Measurements from ENCODE around the gene TNFRSF12A.

TNFRSF12A gene

DNA sequence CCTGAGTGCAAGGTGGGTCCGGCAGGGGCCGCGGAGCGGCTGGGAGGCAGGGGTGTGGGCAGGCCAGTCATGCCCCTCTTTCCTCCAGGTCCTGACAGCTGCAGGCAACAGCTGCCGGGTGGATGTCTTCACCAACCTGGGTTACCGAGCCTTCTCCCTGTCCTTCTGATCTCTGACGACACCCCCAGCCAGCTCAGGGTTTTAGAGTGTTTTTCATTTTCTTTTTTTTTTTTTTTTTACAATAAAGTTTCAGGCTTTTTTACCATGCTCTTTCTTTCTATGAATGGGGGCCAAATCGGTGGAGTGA, 7.3 kb downstream of the TNFRSF12A start:
- FAIRE-seq = no peak

- FAIRE-seq = no peak
Measured at GRCh38 chr16:3027983-3028715, 8.0 kb downstream of the TNFRSF12A start.

- FAIRE-seq = no peak
Measured at GRCh38 chr16:3028716-3029319, 8.7 kb downstream of the TNFRSF12A start.

- FAIRE-seq = no peak
Measured at GRCh38 chr16:3029491-3030221, 9.5 kb downstream of the TNFRSF12A start.

DNA sequence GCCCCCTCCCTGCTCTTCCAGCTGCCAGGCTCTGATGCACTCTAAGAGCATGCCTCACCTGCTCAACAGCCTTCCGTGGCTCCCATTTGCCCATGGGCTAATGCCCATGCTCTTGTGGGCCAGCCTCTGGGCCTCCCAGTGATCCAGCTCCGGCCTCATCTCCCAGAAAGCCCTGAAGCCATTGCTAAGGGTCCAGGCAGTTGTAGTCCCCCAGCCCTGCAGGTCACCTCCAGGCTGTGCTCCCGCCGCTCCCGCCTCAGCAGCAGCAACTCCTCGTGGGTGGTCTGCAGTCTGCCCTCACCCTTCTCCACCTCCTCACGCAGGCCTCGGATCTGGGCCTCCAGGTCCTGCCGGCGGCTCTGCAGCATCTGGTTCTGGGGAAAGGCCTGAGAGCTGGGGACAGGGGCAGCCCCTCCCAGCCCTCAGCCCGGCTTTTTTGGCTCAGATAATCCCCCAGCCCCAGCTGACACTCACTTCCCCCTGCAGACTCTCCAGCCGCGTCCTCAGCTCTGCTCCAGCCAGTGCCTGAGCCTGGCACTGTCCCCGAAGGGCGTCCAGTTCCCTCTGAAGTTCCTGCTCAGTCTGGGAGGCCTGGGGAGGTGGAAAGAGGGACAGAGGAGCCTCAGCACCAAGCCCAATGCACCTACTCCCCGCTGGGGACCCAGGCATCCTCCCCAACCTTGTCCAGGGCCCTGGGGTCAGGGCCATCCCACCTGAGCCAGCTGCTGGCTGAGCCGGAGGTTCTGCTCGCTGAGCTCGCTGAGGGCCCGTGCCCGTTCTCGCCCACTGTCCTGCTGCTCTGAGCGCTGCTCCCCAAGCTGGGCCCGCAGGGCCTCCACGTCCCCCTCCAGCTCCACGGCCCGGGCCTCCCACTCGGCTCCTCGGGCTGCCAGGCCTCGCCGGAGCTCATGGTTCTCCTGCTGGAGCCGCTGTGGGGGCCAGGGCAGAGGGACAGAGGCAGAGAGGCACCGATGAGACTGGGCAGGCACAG, 10.3 kb downstream of the TNFRSF12A start:
- no peak for FAIRE-seq

GRCh38 chr16:3032624-3033023, 12.5 kb downstream of the TNFRSF12A start:
- no peak for FAIRE-seq

- FAIRE-seq = no peak
Measured at GRCh38 chr16:3035289-3035971, 15.3 kb downstream of the TNFRSF12A start.

DNA sequence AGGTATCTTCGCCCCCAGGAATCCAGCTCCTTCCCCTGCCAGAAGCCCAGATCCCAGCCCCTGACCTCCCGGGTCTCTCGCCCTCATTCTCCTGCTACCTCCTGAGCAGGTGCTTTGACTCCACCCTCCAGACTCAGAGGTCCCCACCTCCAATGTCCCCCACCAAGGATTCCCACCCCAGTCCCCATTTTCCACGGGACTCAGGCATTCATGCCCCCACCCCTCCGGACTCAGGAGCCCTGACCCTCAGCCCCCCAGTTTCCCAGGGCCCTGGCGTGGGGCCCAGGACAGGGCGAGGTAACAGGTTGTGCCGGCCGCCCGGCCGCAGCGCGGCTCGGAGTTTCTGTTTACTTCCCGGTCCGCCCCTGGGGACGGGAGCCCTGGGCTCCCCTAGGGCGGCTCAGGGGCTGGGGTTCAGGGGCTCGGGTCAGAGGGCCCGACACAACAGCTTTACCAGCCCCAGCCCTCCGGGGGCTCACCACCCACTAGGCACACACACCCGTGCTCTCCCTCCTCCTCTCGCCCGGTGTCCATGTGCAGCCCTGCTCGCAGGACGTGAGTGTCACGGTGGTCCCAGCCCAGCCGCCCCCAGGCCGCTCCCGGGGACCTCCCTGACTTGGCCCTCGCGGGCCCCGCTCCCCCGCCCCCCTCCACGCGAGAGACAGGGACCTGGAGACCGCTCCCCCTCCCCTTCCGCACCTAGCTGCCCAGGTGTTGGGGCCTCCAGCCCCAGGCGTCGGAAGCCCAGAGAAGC, 16.0 kb downstream of the TNFRSF12A start:
- no peak for FAIRE-seq

- no peak for FAIRE-seq
Measured at GRCh38 chr16:3036726-3037315, 16.7 kb downstream of the TNFRSF12A start, which contains the start of gene BICDL2. TSS of gene BICDL2 (minus strand) at chr16:3036944. CDS start at chr16:3035496, 1,448 bp downstream.

- FAIRE-seq = no peak
Measured at GRCh38 chr16:3038256-3038655, 18.1 kb downstream of the TNFRSF12A start.

DNA sequence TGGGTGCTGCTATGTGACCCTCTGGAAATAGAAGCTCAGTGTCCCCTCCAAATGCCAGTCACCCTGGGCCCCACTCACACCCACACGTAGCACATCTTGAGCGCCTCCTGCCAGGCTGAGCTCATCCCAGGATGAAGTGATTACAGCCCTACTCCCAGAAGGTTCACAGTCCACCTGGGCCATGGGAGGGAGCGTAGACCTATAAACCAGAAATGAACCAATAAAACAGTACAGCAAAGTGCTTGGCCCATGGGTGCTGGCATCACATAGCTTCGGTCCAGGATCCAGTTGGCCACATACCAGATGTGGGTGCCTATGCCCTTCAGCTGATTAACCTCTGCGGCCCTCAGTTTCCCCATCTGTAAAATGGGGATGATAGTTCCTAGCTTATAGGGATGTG, 18.7 kb downstream of the TNFRSF12A start:
- FAIRE-seq = no peak

DNA sequence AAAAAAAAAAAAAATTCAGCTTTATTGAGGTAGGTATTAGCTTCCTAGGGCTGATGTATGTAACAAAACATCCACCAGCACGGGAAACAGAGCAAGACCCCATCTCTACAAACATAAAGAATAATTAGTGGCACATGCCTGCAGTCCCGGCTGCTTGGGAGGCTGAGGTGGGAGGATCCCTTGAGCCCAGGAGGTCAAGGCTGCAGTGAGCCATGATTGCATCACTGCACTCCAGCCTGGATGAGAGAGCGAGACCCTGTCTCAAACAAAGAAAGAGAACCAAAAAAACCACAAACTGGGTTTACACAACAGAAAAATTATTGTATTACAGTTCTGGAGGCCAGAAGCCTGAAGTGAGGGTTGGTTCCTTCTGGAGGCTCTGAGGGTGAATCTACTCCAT, 22.2 kb downstream of the TNFRSF12A start:
- FAIRE-seq = no peak

GRCh38 chr16:3044708-3045107, 24.5 kb downstream of the TNFRSF12A start:
- no peak for FAIRE-seq

DNA sequence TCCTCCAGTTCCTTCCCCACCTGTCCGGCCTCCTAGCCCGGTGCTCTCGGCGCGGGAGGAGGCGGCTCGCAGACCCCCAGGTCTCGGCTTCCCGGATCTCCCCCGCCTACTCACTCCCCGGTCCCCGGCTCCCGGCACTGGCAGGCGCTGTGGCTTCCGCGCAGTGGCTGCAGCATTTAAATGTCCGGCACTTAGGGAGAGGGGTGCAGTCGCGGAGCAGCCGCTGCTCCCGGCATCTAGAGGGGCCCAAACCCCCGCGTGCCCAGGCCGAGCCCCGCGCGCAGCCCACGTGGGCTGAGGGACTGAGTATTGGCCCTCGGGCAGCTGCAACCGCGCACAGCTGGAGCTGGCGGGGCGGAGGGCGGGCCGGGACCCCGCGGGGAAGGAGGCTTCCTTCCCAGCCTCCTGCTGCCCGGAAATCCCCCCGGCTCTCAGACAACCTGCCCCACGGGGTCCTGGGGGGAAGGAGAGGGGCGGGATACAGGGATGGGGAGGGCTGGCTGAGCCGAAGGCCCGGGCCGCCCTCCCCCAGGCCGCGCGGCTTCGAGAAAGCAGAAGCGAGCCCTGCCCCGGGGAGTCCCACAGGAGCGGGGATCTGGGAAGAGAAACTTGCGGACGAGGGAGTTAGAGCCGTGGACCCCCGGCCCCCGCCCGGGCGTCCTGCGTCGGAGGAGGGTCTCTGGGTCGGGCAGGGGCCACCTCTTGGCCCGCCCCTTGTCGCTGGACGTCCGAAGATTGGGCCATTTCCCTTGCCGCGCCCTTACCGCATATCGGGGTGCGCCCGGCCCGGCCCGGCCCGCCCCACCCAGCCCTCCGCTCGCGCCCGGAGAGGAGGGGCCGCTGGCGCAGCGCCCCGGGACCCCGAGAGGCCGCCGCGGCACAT, 25.8 kb downstream of the TNFRSF12A start, which contains the start of gene MMP25:
MMP25 (plus strand) TSS at position 804 of the 883 bp plus-strand sequence. CDS start 357 bp downstream, outside the sequence.
- FAIRE-seq = no peak

DNA sequence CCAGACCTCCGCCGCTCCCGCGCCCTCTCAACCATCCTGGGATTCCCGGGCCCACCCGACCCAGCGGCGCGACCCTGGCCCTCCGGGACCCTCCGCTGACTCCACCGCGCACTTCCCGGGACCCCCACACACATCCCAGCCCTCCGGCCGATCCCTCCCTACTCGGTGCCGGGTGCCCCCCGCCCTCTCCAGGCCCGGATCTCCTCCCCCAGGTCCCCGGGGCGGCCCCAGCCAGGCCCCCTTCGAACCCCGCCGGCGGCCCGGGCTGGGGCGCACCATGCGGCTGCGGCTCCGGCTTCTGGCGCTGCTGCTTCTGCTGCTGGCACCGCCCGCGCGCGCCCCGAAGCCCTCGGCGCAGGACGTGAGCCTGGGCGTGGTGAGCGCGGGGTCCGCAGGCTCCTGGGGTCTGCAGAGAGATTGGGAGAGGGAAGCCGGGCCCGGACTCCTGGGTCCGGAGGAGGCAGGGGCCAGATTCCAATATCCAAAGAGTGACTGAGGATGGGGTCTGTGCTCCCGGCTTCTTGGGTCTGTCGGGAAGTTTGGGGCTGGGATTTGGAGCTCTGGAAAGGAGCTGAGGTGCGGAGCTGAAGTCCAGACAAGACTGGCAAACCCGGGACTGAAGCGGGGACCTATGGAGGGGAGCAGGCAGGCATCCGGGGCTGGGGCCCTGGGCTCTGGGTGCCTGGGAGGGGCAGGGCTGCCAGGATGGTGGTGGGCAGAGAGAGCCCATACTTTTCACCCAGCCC, 26.6 kb downstream of the TNFRSF12A start:
- no peak for FAIRE-seq

DNA sequence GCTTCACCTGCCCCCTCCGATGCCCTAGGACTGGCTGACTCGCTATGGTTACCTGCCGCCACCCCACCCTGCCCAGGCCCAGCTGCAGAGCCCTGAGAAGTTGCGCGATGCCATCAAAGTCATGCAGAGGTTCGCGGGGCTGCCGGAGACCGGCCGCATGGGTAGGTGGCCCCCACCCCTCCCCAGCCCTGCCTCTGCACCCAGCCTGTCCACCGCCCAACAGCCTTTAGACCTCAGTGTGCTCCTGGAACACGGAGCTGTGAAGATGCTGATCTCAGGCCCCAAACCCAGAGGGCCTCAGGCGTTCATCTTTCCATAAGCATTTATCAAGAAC, 27.2 kb downstream of the TNFRSF12A start:
- FAIRE-seq = no peak

GRCh38 chr16:3049921-3050481, 29.8 kb downstream of the TNFRSF12A start:
- no peak for FAIRE-seq

GRCh38 chr16:3050487-3050886, 30.3 kb downstream of the TNFRSF12A start:
- FAIRE-seq = no peak

GRCh38 chr16:3051009-3051408, 30.8 kb downstream of the TNFRSF12A start:
- FAIRE-seq = no peak

All from G401.6 (cell line).